ENCODE measurements around the gene PLXNA2.

PLXNA2 gene

DNA sequence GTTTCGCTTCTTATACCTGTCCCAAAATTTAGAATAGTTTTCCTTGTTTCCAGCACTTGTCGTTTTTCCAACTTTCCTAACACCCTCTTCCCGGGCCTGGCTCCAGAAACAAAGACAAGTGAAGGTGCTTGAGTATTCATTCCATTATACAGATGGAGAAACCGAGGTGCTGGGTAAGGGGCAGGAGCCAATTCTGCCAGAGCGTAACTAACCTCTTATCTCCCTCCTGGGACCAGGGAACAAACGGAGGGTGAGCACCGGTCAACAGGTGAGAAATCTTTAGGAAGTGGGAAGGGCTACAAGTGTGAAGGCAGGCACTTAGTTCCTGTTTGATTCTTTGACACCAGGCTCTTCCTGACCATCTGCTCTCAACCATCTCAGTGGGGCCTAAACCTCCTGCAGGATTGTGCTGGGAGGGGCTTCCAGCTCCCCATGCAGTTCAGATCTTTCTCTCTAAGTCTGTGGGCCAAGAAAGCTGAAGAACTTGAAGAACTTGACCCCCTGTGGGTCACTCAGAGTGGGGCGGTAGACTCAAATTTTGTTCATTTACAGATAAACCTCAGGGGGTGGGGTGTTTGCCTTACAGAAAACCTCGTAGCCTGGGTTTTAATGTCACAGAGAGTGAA is 8.7 kb downstream of the PLXNA2 start:
- H3K4me3 ChIP-seq (ENCODE audit: low read depth, low read length): no peak overlapping the region
- TF ChIP-seq, protein P1, sequence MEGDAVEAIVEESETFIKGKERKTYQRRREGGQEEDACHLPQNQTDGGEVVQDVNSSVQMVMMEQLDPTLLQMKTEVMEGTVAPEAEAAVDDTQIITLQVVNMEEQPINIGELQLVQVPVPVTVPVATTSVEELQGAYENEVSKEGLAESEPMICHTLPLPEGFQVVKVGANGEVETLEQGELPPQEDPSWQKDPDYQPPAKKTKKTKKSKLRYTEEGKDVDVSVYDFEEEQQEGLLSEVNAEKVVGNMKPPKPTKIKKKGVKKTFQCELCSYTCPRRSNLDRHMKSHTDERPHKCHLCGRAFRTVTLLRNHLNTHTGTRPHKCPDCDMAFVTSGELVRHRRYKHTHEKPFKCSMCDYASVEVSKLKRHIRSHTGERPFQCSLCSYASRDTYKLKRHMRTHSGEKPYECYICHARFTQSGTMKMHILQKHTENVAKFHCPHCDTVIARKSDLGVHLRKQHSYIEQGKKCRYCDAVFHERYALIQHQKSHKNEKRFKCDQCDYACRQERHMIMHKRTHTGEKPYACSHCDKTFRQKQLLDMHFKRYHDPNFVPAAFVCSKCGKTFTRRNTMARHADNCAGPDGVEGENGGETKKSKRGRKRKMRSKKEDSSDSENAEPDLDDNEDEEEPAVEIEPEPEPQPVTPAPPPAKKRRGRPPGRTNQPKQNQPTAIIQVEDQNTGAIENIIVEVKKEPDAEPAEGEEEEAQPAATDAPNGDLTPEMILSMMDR (IDR thresholded peaks at IDR 0.05; ENCODE audit: low read depth, low read length): no peak

DNA sequence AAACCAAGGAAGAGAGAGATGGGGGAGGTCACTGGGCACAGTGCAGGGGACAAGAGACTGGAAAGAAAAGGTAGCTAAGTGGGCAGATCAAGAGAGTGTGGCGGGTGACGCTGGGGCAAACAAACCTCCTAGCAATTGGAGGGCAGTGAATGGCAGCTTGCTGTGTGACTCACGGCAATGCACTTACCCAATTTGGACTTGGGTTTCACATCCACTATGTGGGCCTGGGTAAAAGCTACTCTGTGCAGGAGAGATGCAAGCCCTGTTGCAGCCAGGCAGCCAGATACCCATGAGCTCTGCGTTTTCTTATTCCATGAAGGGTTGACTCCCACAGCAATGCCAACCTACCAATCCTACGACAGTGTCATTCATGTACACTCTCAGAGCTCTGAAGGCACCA is 9.5 kb downstream of the PLXNA2 start:
- H3K4me3 ChIP-seq (ENCODE audit: low read depth, low read length): no peak overlapping the region
- TF ChIP-seq, protein P1 (IDR thresholded peaks at IDR 0.05; ENCODE audit: low read depth, low read length): no peak

DNA sequence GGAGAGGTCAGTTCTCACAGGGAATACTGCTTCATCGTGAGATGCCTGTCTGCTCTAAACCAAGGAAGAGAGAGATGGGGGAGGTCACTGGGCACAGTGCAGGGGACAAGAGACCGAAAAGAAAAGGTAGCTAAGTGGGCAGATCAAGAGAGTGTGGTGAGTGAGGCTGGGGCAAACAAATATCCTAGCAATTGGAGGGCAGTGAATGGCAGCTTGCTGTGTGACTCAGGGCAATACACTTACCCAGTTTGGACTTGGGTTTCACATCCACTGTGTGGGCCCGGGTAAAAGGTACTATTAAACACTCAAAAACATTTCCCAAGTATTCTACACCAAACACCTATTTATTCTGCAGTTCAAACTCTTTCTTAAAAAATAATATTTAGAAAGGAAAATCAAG is 10.2 kb downstream of the PLXNA2 start:
- TF ChIP-seq, protein P1 (IDR thresholded peaks at IDR 0.05; ENCODE audit: low read depth, low read length): no peak
- no peak overlapping the region for H3K4me3 ChIP-seq (ENCODE audit: low read depth, low read length)

DNA sequence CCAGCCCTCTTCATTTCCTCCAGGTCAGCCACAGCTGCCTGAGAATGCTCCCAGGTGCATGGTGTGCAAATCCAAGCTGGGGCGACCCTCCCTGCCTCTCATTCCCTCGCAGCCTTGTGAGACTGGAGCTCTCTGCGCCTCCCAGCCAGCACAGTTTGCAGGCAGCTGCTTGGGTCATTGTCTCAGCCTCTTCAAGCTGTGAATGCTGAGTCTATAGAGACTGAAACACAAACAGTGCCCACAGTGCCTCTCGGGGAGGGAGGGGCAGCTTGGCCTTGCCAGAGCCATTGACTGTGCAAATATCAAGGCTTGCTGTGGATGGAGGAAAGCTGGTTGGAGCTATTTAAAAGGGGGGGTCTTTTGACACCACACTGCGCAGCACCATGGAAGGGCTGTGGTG is 10.6 kb downstream of the PLXNA2 start:
- TF ChIP-seq, protein P1 (IDR thresholded peaks at IDR 0.05; ENCODE audit: low read depth, low read length): no peak
- no peak overlapping the region for H3K4me3 ChIP-seq (ENCODE audit: low read depth, low read length)

DNA sequence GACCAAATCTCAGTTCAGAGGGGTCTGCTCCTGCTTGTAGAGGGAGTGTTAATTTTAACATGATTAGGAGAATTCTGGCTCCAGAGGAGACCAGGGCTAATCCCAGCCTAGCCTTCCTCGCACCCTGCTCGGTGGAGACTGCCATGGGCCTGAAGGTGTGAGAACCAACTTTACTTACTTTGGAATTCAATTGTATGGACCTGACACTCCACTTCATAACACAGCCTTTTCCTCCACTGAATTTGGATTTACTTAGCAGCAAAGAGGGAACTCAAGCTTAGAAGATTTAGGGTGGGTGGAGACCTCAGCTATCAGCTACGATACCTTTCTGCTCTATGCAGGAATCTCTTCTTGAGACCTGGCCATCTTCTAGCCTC is 11.5 kb downstream of the PLXNA2 start:
- TF ChIP-seq, protein P1 (IDR thresholded peaks at IDR 0.05; ENCODE audit: low read depth, low read length): no peak
- H3K4me3 ChIP-seq (ENCODE audit: low read depth, low read length): no peak overlapping the region

DNA sequence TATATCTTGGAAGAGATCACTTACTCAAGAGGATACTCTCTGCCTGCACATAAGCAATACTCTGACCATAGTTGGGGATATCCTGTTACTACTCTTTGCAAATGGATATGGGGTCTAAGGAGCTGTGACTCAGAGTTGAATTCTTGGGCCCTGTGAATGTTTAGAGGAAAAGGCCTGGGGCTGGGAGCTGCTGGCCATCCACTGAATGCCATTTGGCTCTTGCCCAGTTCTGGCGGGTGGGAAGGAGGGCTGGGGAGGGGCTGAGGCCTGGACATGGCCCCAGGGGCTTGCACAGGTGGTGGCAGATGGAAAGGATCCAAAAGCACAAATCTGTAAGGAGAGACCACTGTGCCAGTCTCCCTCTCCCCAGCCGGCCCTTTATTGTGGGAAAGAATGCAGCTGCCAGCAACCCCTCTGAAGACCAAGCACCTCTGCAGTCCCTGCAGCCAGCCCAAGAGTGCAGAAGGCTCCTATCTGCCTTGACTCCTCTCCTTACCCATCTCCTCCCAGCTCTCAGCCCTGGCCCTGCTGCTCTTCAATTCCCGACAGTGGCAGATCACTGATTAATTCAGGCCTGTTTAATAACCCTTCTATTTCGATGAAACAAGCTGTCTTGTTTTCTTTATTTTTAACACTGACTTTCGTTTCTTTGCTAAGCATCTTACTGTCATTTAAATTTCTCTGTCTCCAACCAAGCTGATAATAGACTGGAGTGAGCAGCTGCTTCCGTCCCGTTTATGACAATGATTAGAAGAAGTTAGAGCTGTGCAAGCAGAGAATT is 12.1 kb downstream of the PLXNA2 start:
- TF ChIP-seq, protein P1 (IDR thresholded peaks at IDR 0.05; ENCODE audit: low read depth, low read length): no peak
- no peak overlapping the region for H3K4me3 ChIP-seq (ENCODE audit: low read depth, low read length)

Measured in WI38 (cell line).